ENCODE data around the gene MGAT5.
A peak's percentile ranks its signal among the peaks of the same experiment; 100 is the strongest.

The MGAT5 gene

DNA sequence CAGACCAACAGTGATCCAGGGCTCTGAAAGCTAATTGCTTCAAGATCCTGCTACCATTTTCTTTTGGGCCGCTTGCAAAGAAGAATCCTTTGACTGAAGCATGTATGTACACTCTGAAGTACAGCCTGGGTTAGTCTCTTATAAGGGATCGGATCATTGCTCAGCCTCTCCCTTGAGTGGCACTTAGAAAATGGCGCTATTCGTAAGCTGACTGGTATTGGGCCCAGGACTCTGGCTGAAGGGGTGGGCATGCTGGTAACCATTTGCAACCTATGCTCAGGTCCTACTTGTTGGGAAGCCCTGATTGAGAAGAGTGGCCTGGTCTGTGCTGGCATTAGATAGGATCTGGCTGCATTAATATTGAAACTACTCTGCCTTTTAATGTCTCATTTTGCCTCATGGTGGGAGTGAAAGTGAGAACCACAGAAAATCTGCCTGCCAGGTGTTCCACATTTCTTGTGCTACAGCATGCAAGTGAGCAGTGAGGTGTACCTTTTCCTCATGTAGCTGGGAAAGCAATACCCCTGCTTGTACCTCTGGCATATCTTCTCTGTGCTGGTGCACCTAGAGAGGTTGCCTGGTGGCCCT is 661 bp upstream of the MGAT5 start:
- DNase-seq (ENCODE audit: low read depth in 2 of 2, low spot score in 1 of 2), result no peak

- DNase-seq (ENCODE audit: low read depth in 2 of 2, low spot score in 1 of 2), result no peak
These were observed 952 bp downstream of the MGAT5 start for GRCh38 chr2:134254824-134255223.

DNA sequence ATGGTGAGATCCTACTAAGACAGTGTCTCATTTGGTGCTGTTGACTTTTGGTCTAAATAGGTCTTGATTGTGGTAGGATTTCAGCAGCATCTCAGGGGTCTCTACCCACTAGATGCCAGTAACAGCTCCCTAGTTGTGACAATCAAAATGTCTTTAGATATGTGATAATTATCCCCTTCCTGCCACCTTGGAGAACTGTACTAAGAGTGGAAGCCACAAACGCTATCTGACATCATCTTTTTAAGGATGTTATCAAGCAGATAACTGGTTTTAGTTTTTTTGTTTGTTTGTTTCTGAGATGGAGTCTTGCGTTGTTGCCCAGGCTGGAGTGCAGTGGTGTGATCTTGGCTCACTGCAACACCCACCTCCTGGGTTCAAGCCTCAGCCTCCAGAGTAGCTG is 3.1 kb downstream of the MGAT5 start:
- no peak for DNase-seq (ENCODE audit: low read depth in 2 of 2, low spot score in 1 of 2)

- no peak for DNase-seq (ENCODE audit: low read depth in 2 of 2, low spot score in 1 of 2)
These were observed 3.6 kb downstream of the MGAT5 start for GRCh38 chr2:134257509-134257908.

- DNase-seq (ENCODE audit: low read depth in 2 of 2, low spot score in 1 of 2), result no peak
These were observed 4.3 kb downstream of the MGAT5 start for GRCh38 chr2:134257965-134258683.

GRCh38 chr2:134258684-134259388 is 5.0 kb downstream of the MGAT5 start:
- peak; percentile 5 to 17 for DNase-seq (ENCODE audit: low read depth in 2 of 2, low spot score in 1 of 2)

DNA sequence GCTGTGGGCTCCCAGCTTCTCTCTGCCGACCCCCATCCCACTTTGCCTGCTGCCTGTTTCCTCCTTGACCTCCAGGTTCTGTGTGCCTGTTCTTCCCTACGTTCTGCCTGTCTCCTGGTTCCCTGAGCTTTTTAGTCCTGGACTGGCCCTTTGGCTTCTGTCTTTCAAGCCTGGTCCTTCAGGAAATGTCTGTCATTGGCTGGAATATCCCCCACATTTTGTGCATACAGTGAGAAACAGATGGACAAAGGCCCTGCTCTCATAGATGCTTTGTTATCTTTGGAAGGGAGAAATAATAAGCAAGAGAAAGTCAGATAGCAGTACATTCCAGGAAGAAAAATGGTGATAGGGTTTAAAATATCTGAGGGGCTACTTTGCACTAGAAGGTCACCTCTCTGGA is 5.7 kb downstream of the MGAT5 start:
- no peak for DNase-seq (ENCODE audit: low read depth in 2 of 2, low spot score in 1 of 2)

DNA sequence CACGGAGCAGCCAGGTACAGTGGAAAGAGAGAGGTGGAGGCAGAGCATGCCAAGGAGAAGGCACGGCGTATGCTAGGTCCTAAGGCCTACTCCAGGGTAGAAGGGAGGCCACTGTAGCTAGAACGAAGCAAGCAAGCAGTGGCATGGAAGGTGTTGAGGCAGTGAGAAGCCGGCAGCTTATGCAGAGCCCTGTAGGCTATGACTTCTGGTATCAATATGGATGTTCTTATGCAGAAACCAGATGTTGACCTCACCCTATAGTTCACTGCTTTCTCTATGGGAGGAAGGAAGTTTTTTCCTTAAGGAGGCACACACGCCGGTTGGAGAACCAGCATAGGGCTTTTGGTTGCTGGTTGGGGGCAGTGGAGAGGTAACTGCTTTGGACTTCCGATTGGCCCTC is 6.1 kb downstream of the MGAT5 start:
- DNase-seq (ENCODE audit: low read depth in 2 of 2, low spot score in 1 of 2), result no peak

- DNase-seq (ENCODE audit: low read depth in 2 of 2, low spot score in 1 of 2), result no peak
These were observed 6.8 kb downstream of the MGAT5 start for GRCh38 chr2:134260713-134261112.

- no peak for DNase-seq (ENCODE audit: low read depth in 2 of 2, low spot score in 1 of 2)
These were observed 7.7 kb downstream of the MGAT5 start for GRCh38 chr2:134261398-134262131.

- no peak for DNase-seq (ENCODE audit: low read depth in 2 of 2, low spot score in 1 of 2)
These were observed 8.8 kb downstream of the MGAT5 start for GRCh38 chr2:134262684-134263083.

DNA sequence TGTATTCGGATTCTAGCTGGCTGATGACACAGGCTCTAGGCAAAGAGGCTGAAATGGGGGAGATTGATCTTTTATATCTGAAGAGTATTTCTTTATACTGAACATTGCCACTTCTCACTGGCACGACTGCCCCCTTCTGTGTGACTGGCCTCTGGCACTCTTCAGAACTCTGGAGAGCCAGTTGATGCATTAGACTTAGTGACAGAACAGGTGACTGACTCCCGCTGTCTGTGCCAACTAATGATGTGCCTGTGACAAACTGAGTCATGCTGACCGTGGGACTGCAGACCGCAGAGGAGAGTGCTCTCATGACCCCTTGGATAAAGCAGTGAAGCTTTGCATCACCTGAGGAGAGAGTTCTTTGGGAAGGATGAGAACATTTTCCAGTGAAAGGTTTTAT is 14.4 kb downstream of the MGAT5 start:
- DNase-seq (ENCODE audit: low read depth in 2 of 2, low spot score in 1 of 2), result no peak

DNA sequence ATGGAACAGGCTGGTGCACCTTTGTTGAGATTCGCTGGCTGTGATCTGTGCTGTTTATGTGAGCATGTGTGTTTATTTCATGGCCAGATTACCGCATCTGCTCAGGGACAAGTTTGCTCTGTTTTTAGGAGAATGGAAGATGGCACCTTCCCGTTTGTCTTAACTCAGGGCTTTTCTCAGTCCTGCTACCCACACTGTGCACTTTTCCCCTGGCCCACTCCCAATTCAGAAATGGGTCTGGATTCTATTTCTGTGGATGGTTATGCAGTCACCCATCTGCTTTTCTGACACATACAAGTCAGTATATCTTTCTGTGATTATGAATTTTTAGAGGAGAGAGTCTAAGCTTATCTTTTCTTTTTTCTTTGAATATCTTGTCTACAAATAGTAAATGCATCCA is 15.4 kb downstream of the MGAT5 start:
- DNase-seq (ENCODE audit: low read depth in 2 of 2, low spot score in 1 of 2), result no peak

GRCh38 chr2:134269972-134270735 is 16.3 kb downstream of the MGAT5 start:
- DNase-seq (ENCODE audit: low read depth in 2 of 2, low spot score in 1 of 2), result no peak

DNA sequence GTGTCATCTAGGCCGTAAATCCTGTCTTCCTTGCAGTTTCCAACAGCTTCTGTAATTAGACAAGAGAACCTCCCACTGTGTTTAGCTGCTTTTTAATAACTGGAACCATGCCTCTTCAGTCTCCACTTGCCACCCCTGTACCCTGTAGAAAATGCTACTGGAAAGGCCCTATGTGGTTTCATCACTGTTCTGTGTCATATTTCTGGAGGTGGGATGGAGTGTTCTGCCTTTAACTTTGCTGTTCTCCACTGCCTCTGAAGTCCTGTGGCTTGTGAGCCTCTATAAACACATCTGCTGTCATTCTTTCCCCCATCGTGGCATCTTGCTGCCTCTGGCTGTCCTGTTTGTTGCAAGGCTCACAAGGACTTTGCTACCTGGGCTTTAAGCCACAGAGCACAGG is 17.9 kb downstream of the MGAT5 start:
- DNase-seq (ENCODE audit: low read depth in 2 of 2, low spot score in 1 of 2), result no peak

DNA sequence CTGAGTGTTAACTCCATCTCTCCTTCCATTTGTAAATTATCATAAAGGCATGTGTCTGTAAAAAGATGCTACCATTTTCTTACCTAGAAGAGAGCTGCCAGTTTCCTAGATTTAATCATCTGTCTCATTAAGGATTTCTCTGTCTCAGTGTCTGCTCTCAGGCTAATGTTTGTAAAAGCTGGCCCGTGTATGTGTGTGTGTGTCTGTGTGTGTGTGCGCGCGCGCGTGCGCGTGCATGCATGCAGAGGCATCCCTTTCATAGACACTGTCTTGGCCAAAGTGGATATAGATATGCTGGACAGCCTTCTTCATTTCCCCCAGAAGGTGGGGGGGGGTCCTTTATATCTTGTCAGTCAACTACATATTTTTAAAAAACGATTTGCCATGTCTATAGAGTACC is 18.9 kb downstream of the MGAT5 start:
- DNase-seq (ENCODE audit: low read depth in 2 of 2, low spot score in 1 of 2), result no peak

DNA sequence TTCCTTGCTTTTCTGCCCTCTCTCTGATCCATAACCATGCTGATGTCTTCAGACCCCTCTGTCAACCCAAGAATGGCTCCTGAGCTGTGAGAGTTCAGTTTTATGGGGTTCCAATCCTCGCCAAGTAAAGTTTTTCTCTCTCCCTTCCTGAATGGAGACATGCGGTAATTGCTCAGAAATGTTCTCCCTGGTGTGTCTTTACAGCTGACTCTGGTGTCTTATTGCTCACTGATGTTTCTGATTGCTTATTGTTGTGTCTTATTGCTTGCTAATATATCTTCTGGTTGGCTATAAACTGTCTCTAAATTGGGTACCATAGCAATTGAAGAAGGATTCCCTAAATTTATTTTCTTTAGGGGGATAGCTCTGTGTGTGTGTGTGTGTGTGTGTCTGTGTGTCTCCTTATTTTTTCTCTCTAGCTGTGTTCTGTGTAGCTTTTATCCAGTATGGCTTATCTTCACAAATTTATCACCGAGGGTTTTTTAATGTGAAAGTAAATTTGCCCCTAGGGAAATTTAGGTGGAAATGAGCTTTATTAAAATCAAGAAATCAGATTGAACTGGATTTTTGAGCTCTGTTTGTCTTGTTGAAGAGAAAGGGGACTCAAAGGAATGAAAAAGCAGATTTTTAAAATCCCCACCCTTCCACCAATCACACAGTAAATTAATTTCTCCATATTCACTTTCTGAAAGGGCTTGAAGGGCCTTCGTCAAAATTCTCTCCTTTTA is 19.5 kb downstream of the MGAT5 start:
- DNase-seq (ENCODE audit: low read depth in 2 of 2, low spot score in 1 of 2), result no peak

DNA sequence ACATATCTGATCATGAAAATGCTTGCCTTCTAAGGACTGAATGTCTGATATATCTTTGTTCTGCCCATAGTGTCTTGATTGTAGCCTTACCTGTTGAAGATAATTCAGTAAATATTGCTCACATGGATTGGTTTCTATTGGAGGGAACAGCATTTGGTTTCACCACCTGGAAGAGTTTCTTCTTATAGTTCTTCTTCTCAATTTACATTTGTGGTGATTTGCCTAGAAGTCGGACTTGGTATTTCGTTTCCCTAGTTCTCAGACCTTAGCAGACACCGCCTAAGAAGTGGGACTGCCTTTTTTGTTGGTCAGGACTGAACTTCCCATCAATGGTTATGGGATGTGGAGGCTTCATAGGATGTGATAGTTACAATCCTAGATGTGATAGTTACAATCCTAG is 20.2 kb downstream of the MGAT5 start:
- no peak for DNase-seq (ENCODE audit: low read depth in 2 of 2, low spot score in 1 of 2)

DNA sequence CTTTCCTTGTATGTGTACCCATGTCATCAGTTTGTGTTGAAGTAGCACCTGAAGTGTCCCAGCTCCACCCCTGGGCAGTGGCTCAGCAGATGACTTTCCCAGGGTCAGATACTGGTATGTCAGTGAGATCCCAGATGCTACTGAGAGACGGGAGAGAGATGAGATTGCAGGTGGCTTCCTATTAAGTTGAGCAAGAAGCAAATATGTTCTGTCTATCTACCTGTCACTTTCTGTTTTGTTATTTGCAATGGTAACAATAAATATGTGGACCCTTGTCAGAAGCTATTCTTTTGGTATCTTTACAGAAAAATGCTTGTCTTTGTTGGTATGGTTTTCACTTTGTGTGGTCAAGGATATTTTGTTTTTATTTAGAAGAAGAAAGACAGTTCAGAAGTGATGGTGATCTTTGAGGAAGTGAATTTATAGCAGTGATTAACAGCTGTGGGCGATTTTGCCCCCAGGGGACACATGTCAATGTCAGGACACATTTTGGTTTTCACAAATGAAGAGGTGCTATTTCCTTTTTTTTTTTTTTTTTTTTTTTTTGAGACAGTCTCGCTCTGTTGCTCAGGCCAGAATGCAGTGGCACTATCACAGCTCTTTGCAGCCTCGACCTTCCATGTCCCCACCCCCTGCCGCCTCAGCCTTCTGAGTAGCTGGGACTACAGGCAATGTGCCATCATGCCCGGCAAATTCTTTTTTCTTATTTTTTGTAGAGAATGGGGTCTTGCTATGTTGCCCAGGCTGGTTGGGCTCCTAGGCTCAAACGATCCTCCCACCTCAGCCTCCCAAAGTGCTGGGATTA is 21.4 kb downstream of the MGAT5 start:
- DNase-seq (ENCODE audit: low read depth in 2 of 2, low spot score in 1 of 2), result no peak

Measured in stimulated activated CD8-positive, alpha-beta memory T cell treated with anti-CD3 and anti-CD28 coated beads, Interleukin-4, amount 100 ng/mL, for 1 hour (primary cell).